Stimulated activated CD4-positive, alpha-beta T cell treated with anti-CD3 and anti-CD28 coated beads, Interleukin-12 subunit alpha, Interleukin-12 subunit beta, amount 100 ng/mL, for 24 hours (primary cell): Measurements from ENCODE around the gene WTAP.
"Not testable (repeated sequence)": the region's sequence is repeated elsewhere in the genome, so short reads cannot be mapped to it uniquely, and the experiment has no call there.

Experiments
- DNase-seq, 2 experiments: peaks; one replicate each; pipeline ENCODE4 v3.0.0-alpha.2; 2020; ENCODE audit warnings: low read depth in 2 of 2

Gene WTAP

GRCh38 chr6:159726918-159727716 lies at the start of gene WTAP:
Gene WTAP (plus strand): TSS chr6:159727506. CDS start chr6:159736266, 8,760 bp downstream.
- peak; percentile 94 to 96 for DNase-seq

- DNase-seq, result no peak
Measured at GRCh38 chr6:159677506-159678165, 49.7 kb upstream of the WTAP start.

GRCh38 chr6:159678574-159678973 lies 48.7 kb upstream of the WTAP start:
- DNase-seq, result no peak

- no peak for DNase-seq
Measured at GRCh38 chr6:159679091-159680077, 47.9 kb upstream of the WTAP start.

GRCh38 chr6:159680104-159680503 lies 47.2 kb upstream of the WTAP start:
- no peak for DNase-seq

- no peak for DNase-seq
Measured at GRCh38 chr6:159681191-159681880, 46.0 kb upstream of the WTAP start.

GRCh38 chr6:159682295-159682694 lies 45.0 kb upstream of the WTAP start:
- no peak for DNase-seq

- no peak for DNase-seq
Measured at GRCh38 chr6:159682810-159683209, 44.5 kb upstream of the WTAP start.

GRCh38 chr6:159684013-159684304 lies 43.3 kb upstream of the WTAP start:
- DNase-seq, result no peak

- no peak for DNase-seq
Measured at GRCh38 chr6:159686040-159686439, 41.3 kb upstream of the WTAP start.

- DNase-seq, result no peak
Measured at GRCh38 chr6:159686703-159687102, 40.6 kb upstream of the WTAP start.

GRCh38 chr6:159687341-159687740 lies 40.0 kb upstream of the WTAP start:
- DNase-seq, result no peak

GRCh38 chr6:159688266-159688905 lies 38.9 kb upstream of the WTAP start:
- DNase-seq, result no peak

- DNase-seq, result no peak
Measured at GRCh38 chr6:159689001-159689400, 38.3 kb upstream of the WTAP start.

- DNase-seq, result not testable (repeated sequence)
Measured at GRCh38 chr6:159690135-159690534, 37.2 kb upstream of the WTAP start.

- no peak for DNase-seq
Measured at GRCh38 chr6:159691133-159691962, 36.0 kb upstream of the WTAP start.

- no peak for DNase-seq
Measured at GRCh38 chr6:159691963-159692287, 35.4 kb upstream of the WTAP start.

GRCh38 chr6:159692303-159693127 lies 34.8 kb upstream of the WTAP start:
- DNase-seq, result peak; percentile 41 to 43

GRCh38 chr6:159693128-159693893 lies 34.0 kb upstream of the WTAP start, which contains the start of gene SOD2:
Gene SOD2 (minus strand): TSS chr6:159693241. CDS start chr6:159693167, 74 bp downstream.
- peak; percentile 65 to 76 for DNase-seq
